KMS-11 (cell line): Measurements from ENCODE around the gene CTDP1.

Source experiments
- H2AFZ ChIP-seq: fragments of 200-600 bp; sonication (generic); 2 replicates; pipeline ENCODE4 v1.6.1; 2016; ENCODE audit warnings: antibody characterized with exemption, mixed run types, low read depth
- H3K27ac ChIP-seq: fragments of 200-600 bp; sonication (generic); 2 replicates; pipeline ENCODE4 v1.6.1; 2016; ENCODE audit warnings: mild to moderate bottlenecking, mixed run types
- H3K27me3 ChIP-seq: fragments of 200-600 bp; sonication (generic); 2 replicates; pipeline ENCODE4 v1.6.1; 2017; ENCODE audit warnings: mild to moderate bottlenecking, low read depth, mixed run types, moderate library complexity; ENCODE audit not compliant: insufficient read depth
- H3K36me3 ChIP-seq: fragments of 200-600 bp; sonication (generic); 2 replicates; pipeline ENCODE4 v1.6.1; 2017; ENCODE audit warnings: mild to moderate bottlenecking, mixed run types; ENCODE audit not compliant: insufficient read depth
- H3K4me1 ChIP-seq: fragments of 200-600 bp; sonication (generic); 2 replicates; pipeline ENCODE4 v1.6.1; 2016; ENCODE audit warnings: mild to moderate bottlenecking, low read depth, mixed run types; ENCODE audit not compliant: poor library complexity, severe bottlenecking
- H3K4me2 ChIP-seq: fragments of 200-600 bp; sonication (generic); 2 replicates; pipeline ENCODE4 v1.7.0; 2016; ENCODE audit warnings: mild to moderate bottlenecking, mixed run types
- H3K4me3 ChIP-seq: fragments of 200-600 bp; sonication (generic); IDR thresholded peaks from 2 replicates; pipeline ENCODE4 v1.6.1; 2017; ENCODE audit warnings: low read depth, low read length, mixed read lengths; ENCODE audit not compliant: insufficient read depth
- H3K79me2 ChIP-seq: fragments of 200-600 bp; sonication (generic); 2 replicates; pipeline ENCODE4 v1.6.1; 2016; ENCODE audit warnings: low read depth, mixed run types; ENCODE audit not compliant: insufficient read depth
- H3K9ac ChIP-seq: fragments of 200-600 bp; sonication (generic); 2 replicates; pipeline ENCODE4 v1.6.1; 2016; ENCODE audit warnings: mild to moderate bottlenecking, mixed run types
- H4K20me1 ChIP-seq: fragments of 200-600 bp; sonication (generic); 2 replicates; pipeline ENCODE4 v1.6.1; 2016; ENCODE audit warnings: mild to moderate bottlenecking, mixed run types; ENCODE audit not compliant: insufficient read depth
- TF ChIP-seq, protein P1 (sequence below): fragments of 200-600 bp; sonication (generic); conservative IDR thresholded peaks from 2 replicates; pipeline ENCODE4 v1.6.1; 2017; ENCODE audit warnings: low read depth, mild to moderate bottlenecking, antibody characterized with exemption, low read length, moderate library complexity, mixed read lengths

CTDP1 gene

DNA sequence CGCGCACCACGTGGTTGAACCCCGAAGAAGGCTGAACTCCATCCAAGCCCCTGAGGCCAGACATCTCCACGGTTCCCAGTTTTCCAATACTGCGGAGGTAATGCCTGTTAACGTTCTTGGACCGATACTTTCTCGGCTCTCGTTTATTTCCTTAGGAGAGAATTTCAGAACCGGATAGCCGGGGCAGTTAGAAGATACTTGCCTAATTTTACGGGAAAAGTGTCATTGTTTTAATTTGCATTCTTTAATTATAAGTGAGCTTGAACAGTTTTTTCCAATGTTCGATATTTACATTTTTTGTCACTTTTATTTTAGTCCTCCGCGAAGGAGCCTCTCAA, 107.9 kb downstream of the CTDP1 start:
- no peak overlapping the region for H3K9ac ChIP-seq
- TF ChIP-seq, protein P1, sequence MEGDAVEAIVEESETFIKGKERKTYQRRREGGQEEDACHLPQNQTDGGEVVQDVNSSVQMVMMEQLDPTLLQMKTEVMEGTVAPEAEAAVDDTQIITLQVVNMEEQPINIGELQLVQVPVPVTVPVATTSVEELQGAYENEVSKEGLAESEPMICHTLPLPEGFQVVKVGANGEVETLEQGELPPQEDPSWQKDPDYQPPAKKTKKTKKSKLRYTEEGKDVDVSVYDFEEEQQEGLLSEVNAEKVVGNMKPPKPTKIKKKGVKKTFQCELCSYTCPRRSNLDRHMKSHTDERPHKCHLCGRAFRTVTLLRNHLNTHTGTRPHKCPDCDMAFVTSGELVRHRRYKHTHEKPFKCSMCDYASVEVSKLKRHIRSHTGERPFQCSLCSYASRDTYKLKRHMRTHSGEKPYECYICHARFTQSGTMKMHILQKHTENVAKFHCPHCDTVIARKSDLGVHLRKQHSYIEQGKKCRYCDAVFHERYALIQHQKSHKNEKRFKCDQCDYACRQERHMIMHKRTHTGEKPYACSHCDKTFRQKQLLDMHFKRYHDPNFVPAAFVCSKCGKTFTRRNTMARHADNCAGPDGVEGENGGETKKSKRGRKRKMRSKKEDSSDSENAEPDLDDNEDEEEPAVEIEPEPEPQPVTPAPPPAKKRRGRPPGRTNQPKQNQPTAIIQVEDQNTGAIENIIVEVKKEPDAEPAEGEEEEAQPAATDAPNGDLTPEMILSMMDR: no peak
- no peak overlapping the region for H2AFZ ChIP-seq
- H3K27ac ChIP-seq: no peak overlapping the region
- peaks cover 16% of the 10 kb centered on the region; the same call in 1 of the 2 replicates for H3K27me3 ChIP-seq
- no peak overlapping the region for H3K4me2 ChIP-seq
- no peaks in the 10 kb centered on the region for H3K79me2 ChIP-seq
- no peak overlapping the region for H3K4me3 ChIP-seq
- H3K36me3 ChIP-seq: no peaks in the 10 kb centered on the region
- no peaks in the 10 kb centered on the region for H4K20me1 ChIP-seq
- H3K4me1 ChIP-seq: no peaks in the 10 kb centered on the region

DNA sequence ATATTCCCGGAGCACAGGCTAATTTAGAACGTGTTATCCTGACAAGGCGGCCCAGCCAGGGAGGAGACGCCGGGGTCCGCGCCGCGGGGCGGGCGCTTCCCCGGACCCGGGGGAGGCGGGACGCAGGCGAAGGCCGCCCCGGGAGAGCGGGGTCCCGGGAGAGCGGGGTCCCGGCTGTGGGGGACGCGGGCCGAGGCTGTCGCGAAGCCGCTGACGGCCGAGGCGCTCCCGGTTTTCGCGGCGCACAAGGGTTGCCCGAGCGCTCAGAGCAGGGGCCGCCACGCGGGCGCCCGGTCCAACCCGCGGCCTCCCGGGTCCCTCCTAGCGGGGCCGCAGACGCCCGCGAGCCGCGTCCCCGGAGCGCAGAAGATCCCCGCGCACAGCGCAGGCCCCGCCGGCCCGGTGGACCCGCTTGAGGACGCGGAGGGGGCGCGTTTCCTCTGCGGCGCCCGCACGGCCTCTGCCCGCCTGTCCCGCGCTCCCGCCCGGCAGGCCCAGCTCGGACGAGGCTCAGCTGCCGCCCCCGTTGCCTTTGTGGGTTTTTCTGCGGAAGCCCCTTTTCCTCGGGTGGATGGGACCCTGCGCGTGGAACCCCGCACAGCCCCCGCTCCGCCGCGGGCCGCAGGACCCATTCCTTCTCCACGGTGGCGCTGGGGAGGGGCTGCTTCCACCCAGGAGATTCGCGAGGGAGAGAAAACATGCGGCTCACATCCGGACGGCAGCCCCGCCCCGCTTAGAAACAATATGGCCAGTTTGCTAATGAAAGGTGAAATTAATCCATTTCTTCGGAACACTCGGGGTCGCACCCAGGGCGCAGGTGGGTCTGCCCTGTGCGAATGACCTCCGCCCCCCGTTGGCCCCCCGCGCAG, 108.5 kb downstream of the CTDP1 start:
- no peak overlapping the region for H3K4me3 ChIP-seq
- H3K79me2 ChIP-seq: no peaks in the 10 kb centered on the region
- TF ChIP-seq, protein P1: no peak
- no peaks in the 10 kb centered on the region for H3K4me1 ChIP-seq
- H3K27ac ChIP-seq: no peak overlapping the region
- no peaks in the 10 kb centered on the region for H4K20me1 ChIP-seq
- H2AFZ ChIP-seq: no peak overlapping the region
- H3K27me3 ChIP-seq: peaks cover 16% of the 10 kb centered on the region; the same call in 1 of the 2 replicates
- no peak overlapping the region for H3K4me2 ChIP-seq
- H3K9ac ChIP-seq: no peak overlapping the region
- no peaks in the 10 kb centered on the region for H3K36me3 ChIP-seq

DNA sequence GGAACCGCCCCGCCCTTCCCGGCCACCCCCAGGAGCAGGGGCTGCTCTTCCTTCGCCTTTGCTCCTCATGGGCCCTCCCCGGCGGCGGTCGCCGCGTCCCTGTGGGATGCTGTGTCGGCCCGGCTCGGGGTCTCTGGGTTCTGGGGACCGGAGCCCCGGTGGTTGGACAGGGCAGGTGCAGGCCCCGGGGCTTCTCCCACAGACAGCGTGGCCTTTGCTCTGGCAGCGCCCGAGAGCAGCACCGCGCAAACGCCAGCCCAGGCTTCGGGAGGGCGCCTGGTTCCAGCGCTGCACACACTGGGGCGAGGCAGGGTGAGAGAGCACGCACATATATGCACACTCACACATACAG, 109.1 kb downstream of the CTDP1 start:
- H4K20me1 ChIP-seq: no peaks in the 10 kb centered on the region
- no peak overlapping the region for H3K27ac ChIP-seq
- H3K36me3 ChIP-seq: no peaks in the 10 kb centered on the region
- no peak overlapping the region for H2AFZ ChIP-seq
- H3K9ac ChIP-seq: no peak overlapping the region
- H3K4me1 ChIP-seq: no peaks in the 10 kb centered on the region
- no peaks in the 10 kb centered on the region for H3K79me2 ChIP-seq
- H3K4me3 ChIP-seq: no peak overlapping the region
- peaks cover 16% of the 10 kb centered on the region; the same call in 1 of the 2 replicates for H3K27me3 ChIP-seq
- H3K4me2 ChIP-seq: no peak overlapping the region
- TF ChIP-seq, protein P1: no peak

DNA sequence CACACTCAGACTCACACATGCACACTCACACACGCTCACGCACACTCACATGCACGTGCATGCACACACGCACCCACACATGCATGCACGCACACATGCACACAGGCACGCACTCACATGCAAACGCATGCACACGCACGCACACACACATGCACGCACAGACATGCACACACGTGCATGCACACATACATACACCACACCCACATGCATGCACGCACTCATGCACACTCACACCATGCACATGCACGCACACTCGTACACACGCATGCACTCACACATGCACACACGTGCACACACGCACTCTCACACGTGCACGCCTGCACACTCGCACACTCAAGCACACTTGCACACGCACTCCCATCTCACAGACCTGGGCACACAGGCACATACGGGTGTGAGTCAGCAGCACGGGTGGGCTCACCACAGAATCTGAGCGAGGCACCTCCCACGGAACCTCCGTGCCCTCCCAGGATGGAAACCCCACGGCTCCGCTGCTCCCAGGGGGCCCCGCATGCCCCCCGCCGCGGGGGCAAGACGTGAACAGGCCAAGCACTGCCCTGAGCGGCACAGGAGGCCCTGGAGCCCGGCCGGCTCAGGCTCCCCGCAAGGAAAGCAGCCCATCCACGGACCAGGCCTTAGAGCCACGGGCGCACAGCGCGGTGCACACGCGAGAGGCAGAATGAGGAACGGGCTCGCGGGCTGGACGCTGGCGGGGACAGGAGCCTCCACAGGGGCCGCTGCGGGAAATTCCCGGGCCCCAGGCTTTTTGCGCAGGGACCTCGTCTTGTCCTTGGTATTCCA, 109.7 kb downstream of the CTDP1 start:
- Histone ChIP-seq H4K20me1 (no peaks in the 10 kb centered on the region), H3K79me2 (no peaks in the 10 kb centered on the region), H3K27ac (no peak overlapping the region), H3K4me3 (no peak overlapping the region), H2AFZ (no peak overlapping the region), H3K36me3 (no peaks in the 10 kb centered on the region), H3K4me2 (no peak overlapping the region), H3K27me3 (peaks cover 16% of the 10 kb centered on the region; the same call in 1 of the 2 replicates), H3K9ac (no peak overlapping the region), H3K4me1 (no peaks in the 10 kb centered on the region)
- TF ChIP-seq, protein P1: no peak
